Glutamatergic neuron (in vitro differentiated cells): ENCODE measurements around the gene GXYLT1. TPM values are rescaled to one million over a fixed set of nuclear protein-coding genes. Genes with fewer than 3 reads are reported as not detected.

Source experiments
- DNase-seq: peaks from one replicate; pipeline ENCODE4 v3.0.0; 2022
- H3K27ac Mint-ChIP-seq: one replicate; pipeline ENCODE4 v1.8.0; 2020; ENCODE audit warnings: mild to moderate bottlenecking, mixed read lengths, inconsistent platforms; ENCODE audit not compliant: unreplicated experiment
- H3K27me3 Mint-ChIP-seq: one replicate; pipeline ENCODE4 v1.8.0; 2020; ENCODE audit warnings: mild to moderate bottlenecking, moderate library complexity, mixed read lengths, inconsistent platforms; ENCODE audit not compliant: unreplicated experiment
- H3K36me3 Mint-ChIP-seq: one replicate; pipeline ENCODE4 v1.8.0; 2020; ENCODE audit warnings: mild to moderate bottlenecking, mixed read lengths, inconsistent platforms; ENCODE audit not compliant: unreplicated experiment
- H3K4me1 Mint-ChIP-seq: one replicate; pipeline ENCODE4 v1.8.0; 2020; ENCODE audit warnings: mild to moderate bottlenecking, low read depth, mixed read lengths, inconsistent platforms; ENCODE audit not compliant: unreplicated experiment
- H3K4me3 Mint-ChIP-seq: one replicate; pipeline ENCODE4 v1.8.0; 2020; ENCODE audit warnings: mild to moderate bottlenecking, mixed read lengths, inconsistent platforms; ENCODE audit not compliant: unreplicated experiment
- H3K9me3 Mint-ChIP-seq: one replicate; pipeline ENCODE4 v1.8.0; 2020; ENCODE audit warnings: mild to moderate bottlenecking, moderate library complexity, mixed read lengths, inconsistent platforms; ENCODE audit not compliant: unreplicated experiment
- CTCF ChIP-seq: fragments of 200-600 bp; sonication (generic); IDR thresholded peaks from one replicate; pipeline ENCODE4 v1.5.0; 2021; ENCODE audit not compliant: partially characterized antibody, unreplicated experiment
- total RNA-seq: library from RNA; stranded (reverse); fragmentation: NEBNext Ultra II Directional; extraction: Animal tissue kit (Norgen Biotek cat#: 25700); gene quantifications from one replicate; pipeline ENCODE4 v1.2.1, GENCODE V29; 2021; ENCODE audit not compliant: unreplicated experiment

GXYLT1 gene
- total RNA-seq, 1 donor from 2014 or later: 3.4 TPM

- Mint-ChIP-seq H3K27me3 (no peaks in the 10 kb centered on the region), H3K4me3 (no peak overlapping the region), H3K27ac (no peak overlapping the region), H3K36me3 (no peaks in the 10 kb centered on the region), H3K9me3 (no peaks in the 10 kb centered on the region), H3K4me1 (no peaks in the 10 kb centered on the region)
- no peak for TF ChIP-seq CTCF
- DNase-seq: no peak
Measured at GRCh38 chr12:42163913-42164312, 19.2 kb upstream of the GXYLT1 start.

- no peak for TF ChIP-seq CTCF
- Mint-ChIP-seq H3K4me3 (no peak overlapping the region), H3K4me1 (no peaks in the 10 kb centered on the region), H3K27me3 (no peaks in the 10 kb centered on the region), H3K36me3 (no peaks in the 10 kb centered on the region), H3K27ac (no peak overlapping the region), H3K9me3 (no peaks in the 10 kb centered on the region)
- no peak for DNase-seq
Measured at GRCh38 chr12:42162965-42163364, 18.3 kb upstream of the GXYLT1 start.

- no peak for TF ChIP-seq CTCF
- Mint-ChIP-seq H3K36me3 (no peaks in the 10 kb centered on the region), H3K27ac (no peak overlapping the region), H3K9me3 (no peaks in the 10 kb centered on the region), H3K4me1 (no peaks in the 10 kb centered on the region), H3K27me3 (no peaks in the 10 kb centered on the region), H3K4me3 (no peak overlapping the region)
- no peak for DNase-seq
Measured at GRCh38 chr12:42162193-42162592, 17.5 kb upstream of the GXYLT1 start.

- H3K9me3 Mint-ChIP-seq: no peaks in the 10 kb centered on the region
- no peak overlapping the region for H3K4me3 Mint-ChIP-seq
- no peaks in the 10 kb centered on the region for H3K36me3 Mint-ChIP-seq
- no peaks in the 10 kb centered on the region for H3K27me3 Mint-ChIP-seq
- no peak for DNase-seq
- H3K27ac Mint-ChIP-seq: no peak overlapping the region
- TF ChIP-seq CTCF: no peak
- H3K4me1 Mint-ChIP-seq: no peaks in the 10 kb centered on the region
Measured at GRCh38 chr12:42161529-42161928, 16.9 kb upstream of the GXYLT1 start.

GRCh38 chr12:42156232-42156631 lies 11.6 kb upstream of the GXYLT1 start:
- H3K27ac Mint-ChIP-seq: no peak overlapping the region

More at GRCh38 chr12:42156232-42156631, 11.6 kb upstream of the GXYLT1 start:
- Mint-ChIP-seq H3K27me3 (no peaks in the 10 kb centered on the region), H3K4me1 (no peaks in the 10 kb centered on the region), H3K4me3 (no peak overlapping the region), H3K36me3 (no peaks in the 10 kb centered on the region), H3K9me3 (no peaks in the 10 kb centered on the region)
- TF ChIP-seq CTCF: no peak
- DNase-seq: no peak
